ENCODE data around the gene PLA2G2F. TPM values are rescaled to one million over a fixed set of nuclear protein-coding genes. Genes with fewer than 3 reads are reported as not detected.

PLA2G2F gene
- total RNA-seq, 1 donor from 2014 or later = not detected

- DNase-seq (ENCODE audit: extremely low spot score in 2 of 2) = no peak
- H3K27ac ChIP-seq = no peak overlapping the region
- H3K9me3 ChIP-seq = no peaks in the 10 kb centered on the region
- intact Hi-C loops (cut with DNase I) = no loop called here
- no peaks in the 10 kb centered on the region for H3K27me3 ChIP-seq
- no peak for TF ChIP-seq POLR2A (IDR thresholded peaks at IDR 0.05)
- no peak for TF ChIP-seq CTCF (IDR thresholded peaks at IDR 0.05)
- no peak for TF ChIP-seq POLR2AphosphoS5 (IDR thresholded peaks at IDR 0.05; ENCODE audit: insufficient read depth in 1 of 2, low read depth in 1 of 2)
- no peak overlapping the region for H3K4me3 ChIP-seq
- H3K4me1 ChIP-seq = peaks cover 17% of the 10 kb centered on the region
- no peaks in the 10 kb centered on the region for H3K36me3 ChIP-seq
Observed at GRCh38 chr1:20182415-20182814, 43.3 kb downstream of the PLA2G2F start.

- TF ChIP-seq CTCF (IDR thresholded peaks at IDR 0.05) (no peak), POLR2A (IDR thresholded peaks at IDR 0.05) (no peak), POLR2AphosphoS5 (IDR thresholded peaks at IDR 0.05; ENCODE audit: insufficient read depth in 1 of 2, low read depth in 1 of 2) (no peak)
- Histone ChIP-seq H3K27ac (no peak overlapping the region), H3K9me3 (no peaks in the 10 kb centered on the region), H3K4me3 (no peak overlapping the region), H3K4me1 (peaks cover 17% of the 10 kb centered on the region), H3K27me3 (no peaks in the 10 kb centered on the region), H3K36me3 (no peaks in the 10 kb centered on the region)
- no peak for DNase-seq (ENCODE audit: extremely low spot score in 2 of 2)
- intact Hi-C loops (cut with DNase I) = no loop called here
Observed at GRCh38 chr1:20183035-20183434, 43.9 kb downstream of the PLA2G2F start.

- Histone ChIP-seq H3K36me3 (no peaks in the 10 kb centered on the region), H3K4me3 (no peak overlapping the region), H3K4me1 (peaks cover 17% of the 10 kb centered on the region), H3K9me3 (no peaks in the 10 kb centered on the region), H3K27me3 (no peaks in the 10 kb centered on the region), H3K27ac (no peak overlapping the region)
- TF ChIP-seq POLR2A (IDR thresholded peaks at IDR 0.05) (no peak), POLR2AphosphoS5 (IDR thresholded peaks at IDR 0.05; ENCODE audit: insufficient read depth in 1 of 2, low read depth in 1 of 2) (no peak), CTCF (IDR thresholded peaks at IDR 0.05) (no peak)
- intact Hi-C loops (cut with DNase I) = no loop called here
- no peak for DNase-seq (ENCODE audit: extremely low spot score in 2 of 2)
Observed at GRCh38 chr1:20183616-20184271, 44.6 kb downstream of the PLA2G2F start.

GRCh38 chr1:20184481-20184900, 45.4 kb downstream of the PLA2G2F start:
- intact Hi-C loops (cut with DNase I) = no loop called here

More at GRCh38 chr1:20184481-20184900, 45.4 kb downstream of the PLA2G2F start:
- no peak for DNase-seq (ENCODE audit: extremely low spot score in 2 of 2)
- H3K4me1 ChIP-seq = peaks cover 17% of the 10 kb centered on the region
- no peaks in the 10 kb centered on the region for H3K36me3 ChIP-seq
- H3K9me3 ChIP-seq = no peaks in the 10 kb centered on the region
- H3K27me3 ChIP-seq = no peaks in the 10 kb centered on the region
- H3K4me3 ChIP-seq = no peak overlapping the region
- TF ChIP-seq POLR2A (IDR thresholded peaks at IDR 0.05) (no peak), CTCF (IDR thresholded peaks at IDR 0.05) (no peak)
- H3K27ac ChIP-seq = no peak overlapping the region

Measured in vagina (tissue), 2 donors.